HG03342 (cell line): ENCODE data around the gene PNPLA1.
A peak's percentile ranks its signal among the peaks of the same experiment; 100 is the strongest.

Experiments
- ATAC-seq: cut with Tn5 transposase; IDR thresholded peaks from one replicate; pipeline ENCODE4 v1.9.1; 2021; ENCODE audit warnings: mild to moderate bottlenecking, moderate library complexity; ENCODE audit not compliant: unreplicated experiment

PNPLA1 gene

DNA sequence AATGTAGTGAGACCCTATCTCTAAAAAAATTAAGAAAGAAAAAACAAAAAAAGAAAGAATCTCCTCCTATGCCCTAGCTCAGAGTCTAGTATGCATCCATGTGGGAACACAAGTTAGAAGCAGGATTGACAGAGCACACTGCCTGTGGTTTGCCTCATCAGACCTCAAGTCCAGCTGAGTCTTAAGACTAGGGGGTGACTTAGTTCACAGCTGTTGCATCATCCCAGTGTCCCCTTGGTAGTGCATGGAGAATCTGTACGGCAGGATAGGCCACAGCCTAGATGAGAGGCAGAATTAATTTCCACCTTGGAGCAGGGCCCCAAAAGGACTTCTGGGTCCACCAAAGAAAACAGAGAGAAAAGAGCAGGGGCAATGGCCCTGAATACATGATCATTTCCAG, 13.7 kb downstream of the PNPLA1 start:
- ATAC-seq, result no peak

DNA sequence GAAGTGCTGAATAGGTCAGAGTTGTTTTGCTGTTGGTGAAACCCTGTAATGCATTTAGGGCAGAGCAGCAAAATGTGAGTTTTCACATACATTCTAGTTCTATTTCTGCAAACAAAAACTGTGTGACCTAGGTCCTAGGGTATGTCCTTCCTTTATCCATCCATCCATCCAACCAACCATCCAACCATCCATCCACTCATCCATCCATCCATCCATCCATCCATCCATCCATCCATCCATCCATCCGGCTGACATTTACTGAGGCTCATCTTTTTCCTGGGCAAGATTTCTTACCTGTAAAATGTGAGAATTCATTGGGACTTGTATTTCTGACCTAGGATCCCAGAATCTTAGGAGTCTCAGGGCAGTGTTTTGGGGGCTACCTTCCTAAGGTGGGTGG, 14.5 kb downstream of the PNPLA1 start:
- ATAC-seq, result no peak

DNA sequence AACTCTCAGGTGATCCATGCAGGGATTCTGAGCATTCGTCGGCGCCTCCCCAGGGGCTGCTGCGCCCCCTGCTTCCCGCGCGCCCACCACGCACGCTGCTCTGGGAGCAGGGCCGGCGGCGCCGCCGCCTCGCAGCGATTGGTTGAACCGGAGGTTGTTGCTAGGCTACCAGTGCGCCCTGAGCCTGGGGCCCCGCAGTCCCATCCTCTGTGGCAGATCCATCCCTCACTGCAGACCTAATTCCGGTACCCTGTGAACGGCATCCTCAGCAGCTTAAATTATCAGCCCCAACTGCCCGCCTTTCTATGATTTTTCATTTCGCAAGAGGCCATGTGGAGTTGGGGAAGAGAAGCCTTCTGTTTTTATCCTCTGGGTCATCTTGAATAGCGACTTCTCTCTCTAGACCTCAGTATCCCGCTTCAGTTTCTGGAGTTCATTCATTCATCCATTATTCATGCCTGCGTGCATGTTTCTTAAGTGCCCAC, 15.4 kb downstream of the PNPLA1 start:
- no peak for ATAC-seq

DNA sequence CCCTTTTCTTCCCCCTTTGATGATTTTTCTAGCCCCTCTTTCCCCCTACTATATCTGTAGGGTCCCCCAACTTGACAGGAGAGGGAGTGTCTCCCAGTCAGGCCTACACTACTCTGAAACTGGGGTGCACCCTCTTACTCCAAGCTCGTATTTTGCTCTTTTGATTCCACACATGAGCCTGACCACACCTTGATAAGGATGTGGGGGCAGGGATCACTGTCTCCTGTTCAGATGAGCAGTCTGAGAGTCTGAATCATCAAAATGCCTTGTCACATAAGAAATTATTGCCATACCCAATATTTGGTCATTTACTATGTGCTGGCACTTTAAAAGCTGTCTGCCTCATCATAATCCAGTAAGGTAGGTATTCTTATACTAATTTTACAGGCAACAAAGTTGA, 15.9 kb downstream of the PNPLA1 start:
- no peak for ATAC-seq

DNA sequence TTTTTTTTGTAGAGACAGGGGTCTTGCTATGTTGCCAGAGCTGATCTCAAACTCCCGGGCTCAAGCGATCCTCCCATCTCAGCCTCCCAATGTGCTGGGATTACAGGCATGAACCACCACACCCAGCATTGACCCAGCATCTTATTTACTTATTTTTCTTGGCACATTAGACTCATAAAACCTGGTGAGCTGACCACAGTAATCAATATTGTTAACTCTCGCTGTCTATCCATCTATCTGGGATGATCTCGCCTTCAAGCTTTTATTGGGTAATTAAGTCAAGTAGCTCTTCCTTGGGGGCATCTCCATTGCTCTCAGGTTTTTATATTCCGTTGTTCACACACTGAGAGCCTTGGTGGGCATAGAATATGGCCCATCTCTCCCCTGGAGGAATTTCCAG, 17.0 kb downstream of the PNPLA1 start:
- no peak for ATAC-seq

DNA sequence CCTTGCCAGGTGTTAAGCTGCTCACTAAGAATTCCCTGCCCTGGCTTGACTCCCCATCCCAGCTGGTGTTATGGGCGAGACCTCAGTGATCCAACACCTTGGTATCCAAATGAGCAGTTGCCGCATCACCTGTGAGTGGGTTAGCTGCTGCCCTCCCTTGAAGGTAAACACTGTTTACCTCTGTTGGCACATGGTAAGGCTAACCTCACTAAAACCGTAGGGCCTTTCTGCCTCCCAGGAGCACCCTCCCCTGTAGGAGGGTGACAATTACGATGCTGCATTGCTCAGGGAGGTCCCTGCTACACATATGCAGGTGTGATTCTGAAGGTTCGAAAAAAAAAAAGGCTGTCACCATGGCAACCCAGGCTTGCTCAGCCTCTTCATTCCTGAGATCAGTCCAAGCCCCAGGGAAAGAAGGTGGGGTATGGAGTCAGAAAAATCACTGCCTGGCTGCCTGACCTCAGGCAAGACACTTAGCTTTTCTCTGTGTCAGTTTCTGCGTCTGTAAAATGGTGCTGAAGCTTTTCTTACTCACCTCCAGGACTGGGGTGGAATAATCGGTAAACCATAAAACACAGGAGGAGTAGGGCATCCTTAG, 19.5 kb downstream of the PNPLA1 start:
- no peak for ATAC-seq

DNA sequence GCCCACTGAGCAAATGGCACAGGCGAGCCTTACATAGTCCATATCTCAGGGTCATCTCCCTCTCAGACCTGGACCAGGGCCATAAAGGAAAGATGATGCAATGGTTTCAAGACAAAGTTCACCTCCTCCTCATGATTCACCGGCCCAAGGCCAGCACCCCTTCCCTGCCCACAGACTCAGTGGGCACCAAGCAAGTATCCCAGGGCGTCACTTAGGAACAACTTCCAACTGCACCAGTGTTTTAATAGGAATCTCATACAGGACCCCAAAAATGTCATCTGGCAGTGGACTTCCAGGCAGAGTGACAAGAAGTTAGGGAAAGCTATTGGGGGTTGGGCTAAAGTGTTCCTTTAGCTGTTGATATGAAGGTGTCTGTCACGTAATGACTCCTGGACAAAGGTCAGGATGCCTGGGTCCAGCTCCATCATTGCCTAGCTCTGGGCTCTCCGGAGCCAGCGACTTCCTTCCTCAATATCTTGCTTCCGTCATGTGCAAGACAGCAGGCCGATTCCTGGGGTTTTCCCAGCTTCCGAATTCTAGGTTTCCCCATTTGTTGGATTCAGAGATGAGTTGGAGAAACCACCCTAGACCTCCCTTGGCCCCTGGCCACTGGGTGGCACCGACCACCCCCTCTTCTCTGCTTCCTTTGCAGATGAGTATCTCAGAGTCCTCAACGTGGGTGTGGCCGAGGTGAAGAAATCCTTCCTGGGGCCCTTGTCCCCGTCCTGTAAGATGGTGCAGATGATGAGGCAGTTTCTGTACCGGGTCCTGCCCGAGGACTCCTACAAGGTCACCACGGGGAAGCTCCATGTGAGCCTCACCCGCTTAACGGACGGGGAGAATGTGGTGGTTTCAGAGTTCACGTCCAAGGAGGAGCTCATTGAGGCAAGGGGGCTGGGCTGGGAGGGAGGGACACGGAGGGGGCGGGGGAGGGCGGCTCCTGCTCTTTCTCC, 21.1 kb downstream of the PNPLA1 start:
- ATAC-seq, result no peak

DNA sequence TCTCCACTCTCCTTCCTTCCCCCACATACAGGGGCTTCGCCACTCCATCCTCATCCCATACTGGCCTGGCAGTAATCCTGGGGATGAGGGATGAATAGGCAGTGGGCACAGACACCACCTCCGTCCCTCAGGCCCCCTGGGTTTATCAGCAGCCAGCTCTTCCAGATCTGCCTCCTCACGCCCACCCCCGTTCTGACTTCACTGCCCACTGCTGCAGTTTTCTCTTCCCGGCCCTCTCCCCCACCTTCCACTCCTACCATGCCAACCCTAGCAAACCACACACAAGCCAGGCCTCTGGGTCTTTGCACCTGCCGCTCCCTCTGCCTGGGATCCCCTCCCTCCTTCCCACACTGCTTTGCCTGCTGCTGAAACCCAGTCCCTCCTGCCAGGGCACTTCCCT, 22.3 kb downstream of the PNPLA1 start:
- ATAC-seq, result no peak

DNA sequence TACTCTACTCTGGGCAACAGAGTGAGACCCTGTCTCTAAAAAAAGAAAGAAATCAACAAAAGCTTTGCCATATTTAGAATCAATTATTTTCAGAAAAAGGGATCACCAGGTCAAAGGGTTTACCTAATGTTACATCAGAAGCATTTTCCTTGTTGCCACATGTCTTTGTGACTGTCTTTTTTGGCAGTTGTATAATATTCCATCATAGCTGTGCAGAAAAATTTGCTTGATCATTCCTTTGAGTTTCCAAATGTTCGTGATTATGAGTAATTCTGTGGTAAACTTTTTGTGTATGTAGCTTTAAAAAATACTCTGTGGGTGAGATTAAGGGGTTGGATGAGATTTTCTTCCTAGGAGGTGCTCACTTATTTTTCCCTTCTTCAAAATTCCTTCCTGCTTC, 26.4 kb downstream of the PNPLA1 start:
- no peak for ATAC-seq

DNA sequence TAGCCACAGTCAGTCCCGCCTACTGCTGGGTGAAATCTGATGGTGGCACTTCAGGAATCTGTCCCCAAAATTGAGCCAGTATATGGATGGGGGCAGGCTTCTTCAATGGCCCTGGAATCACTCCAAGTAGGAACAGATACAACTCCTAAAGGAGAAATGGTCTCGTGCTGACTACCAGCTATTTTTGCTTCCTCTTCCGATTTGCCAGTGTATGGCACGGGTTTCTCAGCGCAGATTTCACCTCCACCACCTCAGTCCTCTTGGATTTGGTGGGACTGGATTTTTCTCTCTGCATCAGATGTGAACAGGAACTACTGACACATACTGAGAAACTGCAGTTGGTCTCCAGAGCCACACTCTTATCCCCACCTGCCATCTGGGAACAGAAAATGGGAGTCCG, 27.2 kb downstream of the PNPLA1 start:
- no peak for ATAC-seq

DNA sequence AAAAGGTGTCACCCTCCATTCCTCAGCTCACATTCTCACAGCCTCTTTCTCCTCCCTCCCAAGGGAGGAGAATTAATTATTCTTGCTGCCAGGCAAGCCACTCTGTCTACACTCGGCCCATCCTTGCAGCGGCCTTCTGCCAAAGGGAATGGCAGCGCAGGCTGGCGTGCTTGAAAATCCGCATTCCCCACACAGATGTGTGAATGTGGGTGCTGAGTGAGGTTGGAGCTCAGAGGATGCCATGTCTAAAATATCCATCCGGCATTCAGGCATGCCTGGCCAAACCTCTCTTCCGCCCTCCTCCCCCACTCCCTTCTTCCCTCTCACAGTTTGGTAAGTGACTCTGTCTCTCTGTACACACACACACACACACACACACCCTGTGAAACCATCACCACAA, 27.7 kb downstream of the PNPLA1 start:
- no peak for ATAC-seq

DNA sequence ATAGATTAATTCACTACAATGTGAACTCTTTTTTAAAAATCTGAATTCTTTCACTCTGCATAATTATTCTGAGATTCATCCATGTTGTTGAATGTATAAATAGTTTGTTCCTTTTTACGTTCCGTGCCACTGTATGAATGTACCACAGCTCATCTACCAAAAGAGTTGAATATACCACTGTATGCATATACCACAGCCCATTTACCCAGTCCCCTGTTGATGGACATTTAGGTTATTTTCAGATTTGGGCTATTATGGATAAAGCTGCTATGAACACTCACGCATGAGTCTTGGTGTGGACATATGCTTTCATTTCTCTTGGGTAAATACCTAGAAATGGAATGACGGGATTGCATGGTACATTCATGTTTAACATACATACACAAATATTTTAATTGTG, 28.2 kb downstream of the PNPLA1 start:
- ATAC-seq, result no peak

DNA sequence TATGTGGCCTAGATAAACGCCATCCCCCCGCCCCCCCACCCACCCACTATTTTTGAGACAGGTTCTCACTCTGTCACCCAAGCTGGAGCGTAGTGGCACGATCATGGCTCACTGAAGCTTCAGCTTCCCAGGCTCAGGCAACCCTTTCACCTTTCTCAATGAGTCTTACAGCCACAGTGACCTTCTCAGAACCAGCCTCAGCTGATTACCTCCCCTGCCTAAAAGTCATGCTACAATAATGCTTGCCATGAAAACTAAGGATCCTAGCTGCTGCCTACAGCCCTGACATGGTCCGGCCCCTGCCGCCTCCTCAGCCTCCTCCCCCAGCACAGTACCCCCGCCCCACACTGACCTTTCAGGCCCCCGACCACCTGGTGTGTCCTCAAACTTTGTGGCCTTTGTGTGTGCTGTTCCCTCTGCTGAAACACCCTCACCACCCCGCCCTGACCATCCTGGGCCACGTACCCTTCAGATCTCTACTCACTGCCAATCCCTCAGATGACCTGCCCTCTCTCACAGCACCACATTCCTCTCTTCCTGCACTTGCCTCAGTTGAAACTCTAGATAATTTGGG, 31.3 kb downstream of the PNPLA1 start:
- no peak for ATAC-seq

DNA sequence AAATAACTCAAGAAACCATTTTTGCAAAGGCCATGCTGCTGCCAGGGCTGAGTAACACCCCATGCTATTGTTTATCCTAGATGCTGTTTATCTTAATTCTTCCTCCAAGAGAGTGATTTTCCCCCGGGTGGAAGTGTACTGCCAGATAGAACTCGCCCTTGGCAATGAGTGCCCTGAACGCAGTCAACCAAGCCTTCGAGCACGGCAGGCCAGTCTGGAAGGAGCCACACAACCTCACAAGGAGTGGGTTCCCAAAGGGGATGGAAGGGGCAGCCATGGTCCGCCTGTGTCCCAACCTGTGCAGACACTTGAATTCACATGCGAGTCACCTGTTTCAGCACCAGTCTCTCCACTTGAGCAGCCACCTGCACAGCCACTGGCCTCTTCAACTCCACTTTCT, 31.9 kb downstream of the PNPLA1 start:
- ATAC-seq, result no peak

DNA sequence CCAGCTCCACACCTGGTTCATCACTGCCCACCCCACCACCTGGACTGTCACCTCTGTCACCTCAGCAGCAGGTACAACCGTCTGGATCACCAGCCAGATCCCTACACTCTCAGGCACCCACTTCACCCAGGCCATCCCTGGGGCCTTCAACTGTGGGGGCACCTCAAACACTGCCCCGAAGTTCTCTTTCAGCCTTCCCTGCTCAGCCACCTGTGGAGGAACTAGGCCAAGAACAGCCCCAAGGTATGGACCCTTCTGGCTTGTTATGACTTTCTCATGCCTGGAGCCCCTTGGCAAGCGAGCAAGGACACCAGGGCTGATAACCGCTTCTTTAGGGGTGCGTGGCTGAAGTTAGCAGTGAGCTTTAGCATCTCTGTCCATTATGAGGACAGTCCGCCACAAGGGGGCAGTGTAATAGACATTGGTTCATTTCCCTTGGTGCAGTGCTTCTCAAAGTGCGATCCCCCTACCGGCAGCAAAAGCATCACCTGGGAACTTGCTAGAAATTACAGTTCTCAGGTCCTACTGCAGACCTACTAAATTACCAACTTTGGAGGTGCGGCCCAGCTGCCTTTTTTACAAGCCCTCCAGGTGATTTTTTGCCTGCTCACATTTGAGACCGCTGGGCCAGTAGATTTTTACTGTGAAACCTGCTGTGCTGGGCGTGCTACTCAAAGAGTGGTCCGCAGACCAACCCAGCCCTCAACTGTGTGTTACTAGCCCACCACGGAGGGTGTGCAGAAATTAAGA, 32.5 kb downstream of the PNPLA1 start:
- ATAC-seq, result peak; percentile 72

DNA sequence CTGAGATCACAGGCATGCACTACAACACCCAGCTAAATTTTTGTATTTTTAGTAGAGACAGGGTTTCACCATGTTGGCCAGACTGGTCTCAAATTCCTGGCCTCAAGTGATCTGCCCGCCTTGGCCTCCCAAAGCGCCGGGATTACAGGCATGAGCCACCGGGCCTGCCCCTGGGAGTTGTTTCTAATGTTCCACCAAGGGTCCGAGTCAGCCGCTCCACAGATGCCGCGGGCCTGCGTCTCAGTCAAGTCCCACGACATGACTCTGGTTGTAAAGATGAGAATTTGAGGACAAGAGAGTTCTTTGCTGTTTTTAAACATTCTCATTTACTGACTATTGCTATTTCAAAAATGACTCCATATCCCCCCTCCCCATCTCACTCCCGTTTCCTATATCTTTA, 36.0 kb downstream of the PNPLA1 start:
- no peak for ATAC-seq

DNA sequence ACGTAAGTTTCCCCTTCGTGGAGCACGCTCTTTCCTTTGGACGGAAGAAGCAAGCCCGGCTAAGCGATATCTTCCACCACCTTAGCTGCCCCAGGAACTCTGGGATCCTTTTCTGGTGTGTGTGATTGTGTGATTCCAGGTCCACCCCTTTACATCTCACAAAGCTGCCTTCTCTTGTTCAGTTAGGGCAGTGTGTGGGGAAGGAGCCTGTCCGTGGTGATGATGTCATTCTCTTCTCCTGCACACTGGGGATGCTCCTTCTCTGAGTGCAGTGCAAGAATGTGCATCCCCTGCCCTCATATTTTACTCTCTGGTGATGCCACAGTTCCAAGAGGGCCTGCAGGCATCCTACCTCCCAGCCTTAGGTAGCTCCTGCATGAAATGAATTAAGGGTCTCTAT, 36.5 kb downstream of the PNPLA1 start:
- ATAC-seq, result no peak

DNA sequence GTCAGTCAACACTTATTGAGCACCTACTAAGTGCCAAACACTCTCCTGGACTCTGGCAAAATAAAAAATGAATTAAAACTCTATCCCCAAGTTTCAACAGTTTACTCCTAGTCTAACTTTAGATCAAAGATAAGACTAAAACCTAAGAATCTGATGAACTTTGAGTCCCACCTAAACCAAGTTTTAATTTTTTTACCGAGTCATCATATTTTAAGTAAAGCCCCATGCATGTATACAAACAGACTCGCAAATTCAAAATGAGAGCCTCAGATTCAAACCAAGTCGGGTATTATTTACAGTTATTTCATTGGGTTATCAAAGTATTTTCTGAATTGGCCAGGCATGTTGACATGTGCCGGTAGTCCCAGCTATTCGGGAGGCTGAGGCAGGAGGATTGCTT, 38.7 kb downstream of the PNPLA1 start:
- ATAC-seq, result no peak

DNA sequence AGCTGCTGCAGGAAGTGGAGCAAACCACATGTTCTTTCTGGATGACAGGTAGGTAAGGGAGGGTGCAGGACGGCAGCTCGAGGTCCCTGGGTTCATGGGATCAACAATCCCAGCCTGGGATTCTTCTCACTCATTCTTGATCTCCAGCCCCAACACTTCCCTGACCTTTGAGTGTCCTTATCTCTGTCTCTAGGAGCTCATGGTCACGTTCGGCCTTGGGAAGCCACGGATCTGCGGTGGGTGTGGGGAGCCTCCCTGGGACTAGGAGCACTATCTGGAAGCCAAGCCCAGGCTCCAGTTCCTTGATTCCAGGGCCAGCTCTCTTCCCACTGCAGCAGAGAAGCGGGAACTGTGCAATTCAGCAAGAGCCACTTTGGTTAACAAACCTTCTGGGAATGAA, 39.3 kb downstream of the PNPLA1 start:
- ATAC-seq, result no peak

DNA sequence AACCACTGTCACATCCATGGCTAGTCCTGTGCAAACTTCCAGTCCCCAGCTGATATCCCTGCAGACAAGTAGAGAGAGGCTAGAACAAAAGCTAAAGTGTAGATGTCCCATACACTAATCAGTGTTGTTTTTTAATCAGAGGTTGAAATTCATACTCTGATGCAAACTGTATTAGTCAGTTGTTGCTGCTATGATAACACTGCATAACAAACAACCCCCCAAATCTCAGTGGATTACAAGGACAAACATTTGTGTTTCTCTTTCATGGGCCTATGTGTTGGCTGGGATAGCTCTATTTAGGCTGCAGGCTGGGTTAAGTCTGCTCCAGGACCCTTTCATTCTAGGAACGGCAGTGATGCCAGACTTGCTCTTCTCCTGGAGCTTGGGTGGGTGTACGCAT, 40.0 kb downstream of the PNPLA1 start:
- no peak for ATAC-seq
